Ishikawa (cell line): ENCODE data around the gene GNA15.

Experiments used
- CEBPB ChIP-seq: IDR thresholded peaks from 2 replicates; pipeline ENCODE4 v1.6.1; 2012
- CREB1 ChIP-seq: IDR thresholded peaks from 2 replicates; pipeline ENCODE4 v1.6.1; 2012; ENCODE audit warnings: low read depth
- EGR1 ChIP-seq: IDR thresholded peaks from 2 replicates; pipeline ENCODE4 v1.6.1; 2012
- EP300 ChIP-seq: IDR thresholded peaks from 2 replicates; pipeline ENCODE4 v1.6.1; 2012; ENCODE audit warnings: borderline replicate concordance
- FOXM1 ChIP-seq: IDR thresholded peaks from 2 replicates; pipeline ENCODE4 v1.6.1; 2012; ENCODE audit warnings: low read depth, borderline replicate concordance
- MAX ChIP-seq: IDR thresholded peaks from 2 replicates; pipeline ENCODE4 v1.6.1; 2012
- NFIC ChIP-seq: IDR thresholded peaks from 2 replicates; pipeline ENCODE4 v1.6.1; 2012
- RAD21 ChIP-seq: IDR thresholded peaks from 2 replicates; pipeline ENCODE4 v1.6.1; 2012; ENCODE audit warnings: low read depth
- TAF1 ChIP-seq: IDR thresholded peaks from 2 replicates; pipeline ENCODE4 v1.6.1; 2012; ENCODE audit warnings: low read depth, mild to moderate bottlenecking
- TCF12 ChIP-seq: IDR thresholded peaks from 2 replicates; pipeline ENCODE4 v1.6.1; 2012; ENCODE audit warnings: low read depth
- TEAD4 ChIP-seq: IDR thresholded peaks from 2 replicates; pipeline ENCODE4 v1.6.1; 2012
- USF1 ChIP-seq: IDR thresholded peaks from 2 replicates; pipeline ENCODE4 v1.6.1; 2012
- YY1 ChIP-seq: IDR thresholded peaks from 2 replicates; pipeline ENCODE4 v1.6.1; 2012; ENCODE audit warnings: low read depth
- ZBTB7A ChIP-seq: IDR thresholded peaks from 2 replicates; pipeline ENCODE4 v1.6.1; 2012; ENCODE audit warnings: low read depth
- TF ChIP-seq, protein P1 (sequence below): IDR thresholded peaks from 2 replicates; pipeline ENCODE4 v1.6.1; 2012; ENCODE audit warnings: low read depth, mild to moderate bottlenecking

GNA15 gene

GRCh38 chr19:3186160-3186688 is 50.4 kb downstream of the GNA15 start:
- TF ChIP-seq CEBPB (no peak), TCF12 (no peak), YY1 (no peak), TAF1 (no peak), EGR1 (no peak), EP300 (no peak), ZBTB7A (no peak), FOXM1 (no peak), CREB1 (no peak), NFIC (no peak), TEAD4 (no peak), RAD21 (no peak), MAX (no peak), USF1 (no peak)
- TF ChIP-seq, protein P1, sequence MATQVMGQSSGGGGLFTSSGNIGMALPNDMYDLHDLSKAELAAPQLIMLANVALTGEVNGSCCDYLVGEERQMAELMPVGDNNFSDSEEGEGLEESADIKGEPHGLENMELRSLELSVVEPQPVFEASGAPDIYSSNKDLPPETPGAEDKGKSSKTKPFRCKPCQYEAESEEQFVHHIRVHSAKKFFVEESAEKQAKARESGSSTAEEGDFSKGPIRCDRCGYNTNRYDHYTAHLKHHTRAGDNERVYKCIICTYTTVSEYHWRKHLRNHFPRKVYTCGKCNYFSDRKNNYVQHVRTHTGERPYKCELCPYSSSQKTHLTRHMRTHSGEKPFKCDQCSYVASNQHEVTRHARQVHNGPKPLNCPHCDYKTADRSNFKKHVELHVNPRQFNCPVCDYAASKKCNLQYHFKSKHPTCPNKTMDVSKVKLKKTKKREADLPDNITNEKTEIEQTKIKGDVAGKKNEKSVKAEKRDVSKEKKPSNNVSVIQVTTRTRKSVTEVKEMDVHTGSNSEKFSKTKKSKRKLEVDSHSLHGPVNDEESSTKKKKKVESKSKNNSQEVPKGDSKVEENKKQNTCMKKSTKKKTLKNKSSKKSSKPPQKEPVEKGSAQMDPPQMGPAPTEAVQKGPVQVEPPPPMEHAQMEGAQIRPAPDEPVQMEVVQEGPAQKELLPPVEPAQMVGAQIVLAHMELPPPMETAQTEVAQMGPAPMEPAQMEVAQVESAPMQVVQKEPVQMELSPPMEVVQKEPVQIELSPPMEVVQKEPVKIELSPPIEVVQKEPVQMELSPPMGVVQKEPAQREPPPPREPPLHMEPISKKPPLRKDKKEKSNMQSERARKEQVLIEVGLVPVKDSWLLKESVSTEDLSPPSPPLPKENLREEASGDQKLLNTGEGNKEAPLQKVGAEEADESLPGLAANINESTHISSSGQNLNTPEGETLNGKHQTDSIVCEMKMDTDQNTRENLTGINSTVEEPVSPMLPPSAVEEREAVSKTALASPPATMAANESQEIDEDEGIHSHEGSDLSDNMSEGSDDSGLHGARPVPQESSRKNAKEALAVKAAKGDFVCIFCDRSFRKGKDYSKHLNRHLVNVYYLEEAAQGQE = no peak

- TF ChIP-seq NFIC (no peak), TCF12 (no peak), ZBTB7A (no peak)
Measured at GRCh38 chr19:3186891-3187661, 51.2 kb downstream of the GNA15 start.

DNA sequence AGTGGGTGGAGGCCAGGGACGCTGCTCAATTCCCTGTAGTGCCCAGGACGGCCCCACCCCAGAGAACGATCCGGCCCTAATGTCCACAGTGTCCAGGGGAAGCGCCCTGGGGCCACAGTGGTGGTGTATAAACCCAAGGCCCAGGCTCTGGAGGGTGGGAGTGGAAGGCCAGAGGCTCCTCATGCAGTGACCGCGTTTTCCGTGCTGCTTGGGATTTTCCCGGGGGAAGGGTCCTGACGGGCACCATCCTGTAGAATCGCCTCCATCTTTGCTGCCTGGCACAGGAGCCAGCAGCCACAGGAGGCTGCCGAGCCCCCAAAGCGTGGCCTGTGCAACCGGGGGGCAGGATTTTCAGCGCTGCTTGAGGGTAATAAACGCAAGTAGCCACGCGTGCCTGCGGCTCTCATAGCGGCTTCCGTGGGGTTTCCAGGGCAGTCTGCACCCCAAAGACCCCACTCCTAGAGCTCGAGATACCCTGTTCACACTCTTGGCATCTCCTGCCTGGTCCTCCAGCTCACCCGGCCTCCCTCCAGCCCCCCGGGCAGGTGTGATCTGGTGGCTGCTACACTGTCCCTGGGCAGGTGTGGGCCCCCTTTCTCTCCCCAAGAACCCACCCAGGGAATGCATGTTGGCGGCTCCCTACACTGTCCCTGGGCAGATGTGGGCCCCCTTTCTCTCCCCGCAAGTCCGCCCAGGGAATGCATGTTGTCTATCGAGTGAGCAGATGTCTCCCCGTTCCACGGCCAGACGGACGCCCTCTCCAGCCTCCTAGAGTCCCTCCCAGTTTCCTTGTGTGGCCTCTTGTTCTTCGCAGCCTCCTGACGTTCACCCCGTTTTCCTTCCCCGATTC is 52.1 kb downstream of the GNA15 start:
- TF ChIP-seq TEAD4 (no peak), FOXM1 (no peak), CREB1 (no peak), EP300 (no peak), TAF1 (no peak), YY1 (no peak), EGR1 (no peak), ZBTB7A (no peak), MAX (no peak), CEBPB (no peak)

DNA sequence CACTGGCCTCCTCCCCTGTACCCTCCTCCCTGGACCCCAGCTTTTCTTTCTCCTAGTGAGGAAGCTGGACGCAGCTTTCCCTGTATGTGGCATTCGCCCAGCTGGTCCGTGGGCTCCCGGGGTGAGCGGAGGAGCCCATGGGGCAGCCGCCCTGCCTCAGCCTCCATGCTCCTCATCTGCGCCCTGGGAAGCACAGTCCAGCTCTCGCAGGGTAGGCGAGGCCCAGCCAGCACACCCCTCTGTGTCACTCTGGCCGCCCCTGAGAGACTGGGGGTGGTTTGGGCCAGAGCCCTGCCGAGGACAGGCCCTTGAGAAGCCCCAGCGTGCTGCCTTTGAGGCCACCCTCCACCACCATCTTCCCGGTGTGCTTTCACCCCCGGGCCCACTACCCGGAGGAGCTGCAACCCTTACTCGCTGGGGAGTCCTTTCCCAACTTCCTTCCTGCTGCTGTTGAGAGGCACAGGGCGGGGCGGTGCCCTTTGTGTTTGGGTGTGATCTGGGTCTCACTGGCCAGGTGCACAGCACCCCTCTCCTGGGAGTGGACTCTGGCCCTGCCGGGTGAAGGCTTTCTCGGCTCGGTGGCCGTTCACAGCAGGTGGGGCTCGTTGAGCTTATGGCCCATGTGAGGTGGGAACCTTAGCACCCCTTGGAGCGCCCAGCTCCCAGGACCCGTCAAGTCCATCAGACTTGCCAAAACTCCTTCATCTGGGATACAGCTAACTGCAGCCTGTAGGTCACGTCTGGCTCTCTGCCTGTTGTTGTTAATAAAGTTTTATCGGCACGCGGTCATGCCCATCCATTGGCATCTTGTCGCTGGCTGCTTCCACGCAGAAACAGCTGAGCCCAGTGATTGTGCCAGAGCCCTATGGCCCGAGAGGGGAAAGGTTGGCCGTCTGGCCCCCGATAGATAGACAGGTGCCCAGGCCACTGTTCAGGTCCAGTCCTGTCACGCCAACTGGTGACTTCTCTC is 53.1 kb downstream of the GNA15 start:
- no peak for TF ChIP-seq ZBTB7A
- no peak for TF ChIP-seq EGR1
- TF ChIP-seq MAX = no peak
- no peak for TF ChIP-seq USF1
- no peak for TF ChIP-seq EP300
- TF ChIP-seq RAD21 = no peak
- TF ChIP-seq TAF1 = no peak
- no peak for TF ChIP-seq CEBPB
- TF ChIP-seq, protein P1 = no peak
- no peak for TF ChIP-seq TCF12
- no peak for TF ChIP-seq TEAD4
- no peak for TF ChIP-seq NFIC
